Upper lobe of left lung (tissue), 6 donors: Measurements from ENCODE around the gene KYAT1. TPM values are rescaled to one million over a fixed set of nuclear protein-coding genes. Genes with fewer than 3 reads are reported as not detected.

Experiments
- ATAC-seq, 2 donors: fragments of 200-7000 bp; cut with Tn5 transposase; one replicate each; pipeline ENCODE4 v1.9.1; 2022; ENCODE audit warnings: mild to moderate bottlenecking in 2 of 2, moderate library complexity in 2 of 2; ENCODE audit not compliant: low FRiP score in 2 of 2
- DNase-seq, 2 donors: peaks; one replicate each; pipeline ENCODE4 v3.0.0-alpha.2; 2019 to 2020
- H3K27ac ChIP-seq, 4 donors: fragments of 200-600 bp; sonication (generic); one replicate each; pipeline ENCODE4 v1.5.1; 2016 to 2019
- H3K27me3 ChIP-seq, 4 donors: fragments of 200-600 bp; sonication (generic); one replicate each; pipeline ENCODE4 v1.5.1; 2017 to 2019
- H3K36me3 ChIP-seq, 4 donors: fragments of 200-600 bp; sonication (generic); one replicate each; pipeline ENCODE4 v1.5.1; 2016 to 2019
- H3K4me1 ChIP-seq, 4 donors: fragments of 200-600 bp; sonication (generic); one replicate each; pipeline ENCODE4 v1.5.1; 2018 to 2019
- H3K4me3 ChIP-seq, 4 donors: fragments of 200-600 bp; sonication (generic); one replicate each; pipeline ENCODE4 v1.5.1; 2017 to 2019; ENCODE audit warnings: mild to moderate bottlenecking in 2 of 4, moderate library complexity in 1 of 4
- H3K9me3 ChIP-seq, 4 donors: fragments of 200-600 bp; sonication (generic); one replicate each; pipeline ENCODE4 v1.5.1; 2018 to 2019
- CTCF ChIP-seq, 6 experiments: fragments of 450-650 bp in 4 of 6; fragments of 200-600 bp in 2 of 6; sonication (generic) in 2 of 6; IDR thresholded peaks; one replicate each; pipeline ENCODE4 v1.5.1; 2016 to 2019; ENCODE audit warnings: antibody characterized with exemption in 6 of 6
- EP300 ChIP-seq, 4 donors: sonication (generic); formaldehyde crosslinking; IDR thresholded peaks; one replicate each; pipeline ENCODE4 v1.5.1; 2017; ENCODE audit warnings: antibody characterized with exemption in 4 of 4, control low read depth in 2 of 4
- POLR2A ChIP-seq, 4 donors: fragments of 450-650 bp; IDR thresholded peaks; one replicate each; pipeline ENCODE4 v1.5.1; 2016 to 2017; ENCODE audit warnings: antibody characterized with exemption in 4 of 4, mild to moderate bottlenecking in 2 of 4
- POLR2AphosphoS5 ChIP-seq, 2 donors: sonication (generic); formaldehyde crosslinking; IDR thresholded peaks; one replicate each; pipeline ENCODE4 v1.5.1; 2017; ENCODE audit warnings: antibody characterized with exemption in 2 of 2
- WGBS, 2 donors: methylation state at CpG; one replicate each; pipeline ENCODE4 v1.1.5; 2017 to 2018; 5-methylcytosine and 5-hydroxymethylcytosine counted together
- total RNA-seq, 6 donors: library from RNA; depleted of rRNA in 4 of 6; stranded (reverse); fragments of >200 nt in 4 of 6; gene quantifications; one replicate each; pipeline versions ENCODE4 v1.1.0 to v1.2.1, GENCODE V29; 2016 to 2021
- donor health status: DM: no; HTN: no; CAD: no; lungs with moderate emphysema.
- donor health status: DM: no; HTN: yes; CAD: no; lungs with severe emphysema.

Gene KYAT1
- total RNA-seq, 6 donors from 2014 or later: 3.9 to 10.5 (median 5.4) TPM

- 77 to 78% methylated on average over 7 to 11 of the region's 12 CpGs for WGBS, 2 donors
- no peak for TF ChIP-seq POLR2AphosphoS5 (IDR thresholded peaks at IDR 0.05)
- no peak for TF ChIP-seq EP300 (IDR thresholded peaks at IDR 0.05)
- TF ChIP-seq CTCF (IDR thresholded peaks at IDR 0.05): no peak
- no peak for TF ChIP-seq POLR2A (IDR thresholded peaks at IDR 0.05)
Measured at GRCh38 chr9:128823903-128824406, 57.8 kb downstream of the KYAT1 start.

DNA sequence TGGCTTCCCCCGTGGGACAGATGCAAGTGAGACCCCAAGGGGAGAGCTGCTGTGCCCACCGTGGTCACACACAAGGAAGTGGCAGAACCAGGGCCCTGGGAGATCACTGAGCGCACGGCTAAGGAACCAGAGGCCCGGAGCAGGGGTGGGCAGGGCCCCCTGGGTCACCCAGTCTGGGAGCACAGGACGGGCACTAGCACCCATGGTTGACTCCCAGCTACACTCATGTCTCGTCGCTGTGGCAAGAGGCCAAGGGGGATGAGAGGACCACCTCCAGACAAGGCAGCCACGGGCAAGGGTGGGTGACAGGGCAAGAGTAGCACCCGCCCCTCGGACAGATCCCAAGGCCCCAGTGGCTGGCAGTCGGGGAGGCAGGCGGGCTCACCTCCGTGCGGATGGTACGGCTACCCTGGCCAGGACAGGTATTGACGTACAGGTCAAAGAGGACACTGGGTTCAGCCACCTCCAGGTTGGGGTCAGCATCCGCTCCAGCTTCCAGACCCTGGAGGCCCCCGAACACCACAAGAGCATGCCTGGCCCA lies 58.3 kb downstream of the KYAT1 start:
- H3K4me1 ChIP-seq: peaks cover 11 to 17% (median 13%) of the 10 kb centered on the region in 4 donors
- H3K9me3 ChIP-seq: no peaks in the 10 kb centered on the region
- TF ChIP-seq POLR2AphosphoS5 (IDR thresholded peaks at IDR 0.05) (no peak), POLR2A (IDR thresholded peaks at IDR 0.05) (no peak), CTCF (IDR thresholded peaks at IDR 0.05) (no peak), EP300 (IDR thresholded peaks at IDR 0.05) (no peak)
- WGBS, 2 donors: 86 to 89% methylated on average over 4 to 19 of the region's 19 CpGs
- H3K4me3 ChIP-seq: no peak overlapping the region
- no peaks in the 10 kb centered on the region for H3K27me3 ChIP-seq
- ATAC-seq (no peak), DNase-seq (peak in 1 of 2 donors; percentile 75)
- H3K27ac ChIP-seq: no peak overlapping the region
- peaks cover 6 to 64% (median 56%) of the 10 kb centered on the region in 4 donors for H3K36me3 ChIP-seq

More at GRCh38 chr9:128823903-128824406, 57.8 kb downstream of the KYAT1 start:
- DNase-seq (peak in 1 of 2 donors; percentile 62), ATAC-seq (no peak)
- peaks cover 16 to 19% (median 17%) of the 10 kb centered on the region in 4 donors for H3K4me1 ChIP-seq
- H3K27me3 ChIP-seq: no peaks in the 10 kb centered on the region
- no peak overlapping the region for H3K4me3 ChIP-seq
- no peak overlapping the region for H3K27ac ChIP-seq
- peaks cover 6 to 64% (median 56%) of the 10 kb centered on the region in 4 donors for H3K36me3 ChIP-seq
- H3K9me3 ChIP-seq: no peaks in the 10 kb centered on the region

- ATAC-seq: no peak
- TF ChIP-seq POLR2A (IDR thresholded peaks at IDR 0.05) (no peak), CTCF (IDR thresholded peaks at IDR 0.05) (no peak), POLR2AphosphoS5 (IDR thresholded peaks at IDR 0.05) (no peak), EP300 (IDR thresholded peaks at IDR 0.05) (no peak)
- Histone ChIP-seq H3K36me3 (peaks cover 6 to 64% (median 56%) of the 10 kb centered on the region in 4 donors), H3K4me1 (peaks cover 12 to 20% (median 13%) of the 10 kb centered on the region in 4 donors), H3K27me3 (no peaks in the 10 kb centered on the region), H3K4me3 (no peak overlapping the region), H3K27ac (no peak overlapping the region), H3K9me3 (no peaks in the 10 kb centered on the region)
- DNase-seq: peak in 1 of 2 donors; percentile 66
- 96 to 97% methylated on average over 11 to 17 of the region's 22 CpGs for WGBS, 2 donors
Measured at GRCh38 chr9:128822407-128823042, 59.2 kb downstream of the KYAT1 start.

DNA sequence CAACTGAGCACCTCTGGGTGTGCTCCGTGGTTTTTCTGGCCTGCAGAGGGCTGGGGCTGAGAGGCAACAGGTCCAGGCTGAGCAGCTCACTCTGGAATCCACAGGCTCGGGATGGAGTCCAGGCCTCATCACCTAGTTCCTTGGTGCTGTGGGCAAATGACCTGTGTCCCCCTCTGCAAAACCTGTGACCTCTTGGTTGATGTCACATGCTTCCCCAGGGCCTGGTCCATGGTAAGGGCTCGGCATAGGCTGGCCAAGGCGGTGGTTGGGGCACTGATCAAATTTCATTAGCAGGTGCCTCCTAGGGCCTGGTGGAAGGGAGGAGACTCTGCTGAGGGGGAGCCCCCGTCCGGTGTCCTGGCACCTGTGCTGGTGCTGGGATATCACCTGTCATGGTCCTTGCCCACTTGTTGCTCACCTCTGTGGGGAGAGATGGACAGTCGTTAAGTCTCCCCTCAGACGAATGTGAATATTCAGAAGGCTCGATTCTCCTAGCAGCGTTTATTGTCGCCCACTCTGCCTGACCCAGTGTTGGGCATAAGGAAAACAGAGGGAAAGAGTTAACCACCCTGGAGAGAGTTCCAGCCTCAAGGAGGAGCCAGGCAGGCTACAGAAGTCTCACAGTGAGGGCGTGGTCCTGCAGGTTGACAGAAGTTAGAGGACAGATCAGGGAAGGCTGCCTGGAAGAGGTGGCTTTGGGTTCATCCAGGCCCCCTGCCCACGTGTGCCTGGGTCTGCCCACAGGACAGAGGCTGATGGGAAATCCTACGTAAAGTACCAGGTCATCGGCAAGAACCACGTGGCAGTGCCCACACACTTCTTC lies 60.0 kb downstream of the KYAT1 start:
- H3K27me3 ChIP-seq: no peaks in the 10 kb centered on the region
- TF ChIP-seq POLR2AphosphoS5 (IDR thresholded peaks at IDR 0.05) (no peak), POLR2A (IDR thresholded peaks at IDR 0.05) (no peak), CTCF (IDR thresholded peaks at IDR 0.05) (no peak), EP300 (IDR thresholded peaks at IDR 0.05) (no peak)
- peaks cover 12 to 20% (median 13%) of the 10 kb centered on the region in 4 donors for H3K4me1 ChIP-seq
- H3K27ac ChIP-seq: no peak overlapping the region
- WGBS, 2 donors: 92 to 95% methylated on average over 15 to 16 of the region's 16 CpGs
- H3K9me3 ChIP-seq: no peaks in the 10 kb centered on the region
- H3K4me3 ChIP-seq: no peak overlapping the region
- DNase-seq (no peak), ATAC-seq (no peak)
- peaks cover 6 to 58% (median 51%) of the 10 kb centered on the region in 4 donors for H3K36me3 ChIP-seq
